ENCODE measurements around the gene HCAR2. TPM values are rescaled to one million over a fixed set of nuclear protein-coding genes. Genes with fewer than 3 reads are reported as not detected.
"Not testable (repeated sequence)": the region's sequence is repeated elsewhere in the genome, so short reads cannot be mapped to it uniquely, and the experiment has no call there.

Gene HCAR2
- total RNA-seq, 2 experiments from 2014 or later, result not detected

DNA sequence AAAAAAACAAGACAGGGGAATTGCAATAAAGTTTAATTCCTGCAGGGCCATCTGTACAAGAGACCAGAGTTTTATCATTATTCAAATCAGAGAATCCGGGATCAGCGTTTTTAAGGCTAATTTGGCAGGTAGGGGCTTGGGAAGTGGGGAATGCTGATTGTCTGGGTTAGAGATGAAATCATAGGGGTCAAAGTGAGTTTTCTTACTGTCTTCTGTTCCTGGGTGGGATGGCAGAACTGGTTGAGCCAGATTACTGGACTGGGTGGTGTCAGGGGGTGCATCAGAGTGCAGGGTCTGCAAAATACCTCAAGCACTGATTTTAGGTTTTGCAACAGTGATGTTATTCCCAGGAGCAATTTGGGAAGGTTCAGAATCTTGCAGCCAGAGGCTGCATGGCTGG is 7.2 kb upstream of the HCAR2 start:
- POLR2A ChIA-PET; CTCF ChIA-PET; H3K4me1 Mint-ChIP-seq (ENCODE audit: low read depth); H3K27ac Mint-ChIP-seq; H3K27me3 Mint-ChIP-seq; intact Hi-C loops (cut with micrococcal nuclease); H3K36me3 Mint-ChIP-seq; H3K4me3 Mint-ChIP-seq; H3K9me3 Mint-ChIP-seq; DNase-seq: not testable (repeated sequence)

DNA sequence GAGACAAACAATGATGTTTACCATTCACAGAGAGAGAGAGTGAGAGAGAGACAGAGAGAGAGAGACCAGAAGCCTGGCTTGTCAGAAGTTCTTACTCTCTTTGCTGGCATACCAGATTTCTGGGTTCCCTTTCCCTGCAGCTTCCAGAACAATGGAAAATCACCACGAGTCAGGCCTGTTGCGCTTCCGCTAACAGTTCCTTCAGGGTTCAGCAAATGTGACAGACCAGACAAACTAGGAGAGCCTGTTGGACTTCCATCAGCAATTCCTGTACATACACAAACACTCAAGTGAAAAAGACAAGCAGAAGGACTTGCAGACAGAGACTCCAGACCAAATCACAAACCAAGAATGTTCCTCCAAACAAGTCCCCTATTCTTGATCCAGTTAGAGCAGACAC is 6.1 kb upstream of the HCAR2 start:
- H3K4me3 Mint-ChIP-seq; H3K36me3 Mint-ChIP-seq; H3K9me3 Mint-ChIP-seq; H3K27me3 Mint-ChIP-seq; DNase-seq; H3K4me1 Mint-ChIP-seq (ENCODE audit: low read depth); POLR2A ChIA-PET; intact Hi-C loops (cut with micrococcal nuclease); H3K27ac Mint-ChIP-seq; CTCF ChIA-PET: not testable (repeated sequence)

DNA sequence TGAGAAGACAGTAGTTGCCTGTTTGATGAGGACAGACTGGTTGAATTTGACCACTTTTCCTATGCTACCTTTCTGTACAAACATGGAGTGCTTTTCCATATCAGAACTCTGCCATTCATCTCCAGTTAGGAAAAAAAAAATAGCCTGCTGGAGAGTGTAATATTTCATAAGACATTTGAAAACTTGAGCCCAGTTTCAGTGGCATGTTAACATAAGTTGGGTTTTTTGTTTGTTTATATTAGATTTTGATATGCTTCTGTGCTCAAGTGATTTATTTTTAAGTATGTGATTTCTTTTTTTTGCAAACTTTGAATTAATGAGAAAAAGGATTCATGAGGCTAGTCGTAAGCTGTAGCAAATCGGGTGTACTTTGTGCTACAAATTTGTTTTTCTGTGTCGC is 684 bp upstream of the HCAR2 start:
- H3K36me3 Mint-ChIP-seq; H3K4me3 Mint-ChIP-seq; H3K4me1 Mint-ChIP-seq (ENCODE audit: low read depth); H3K9me3 Mint-ChIP-seq; POLR2A ChIA-PET; intact Hi-C loops (cut with micrococcal nuclease); H3K27ac Mint-ChIP-seq; DNase-seq; CTCF ChIA-PET; H3K27me3 Mint-ChIP-seq: not testable (repeated sequence)

DNA sequence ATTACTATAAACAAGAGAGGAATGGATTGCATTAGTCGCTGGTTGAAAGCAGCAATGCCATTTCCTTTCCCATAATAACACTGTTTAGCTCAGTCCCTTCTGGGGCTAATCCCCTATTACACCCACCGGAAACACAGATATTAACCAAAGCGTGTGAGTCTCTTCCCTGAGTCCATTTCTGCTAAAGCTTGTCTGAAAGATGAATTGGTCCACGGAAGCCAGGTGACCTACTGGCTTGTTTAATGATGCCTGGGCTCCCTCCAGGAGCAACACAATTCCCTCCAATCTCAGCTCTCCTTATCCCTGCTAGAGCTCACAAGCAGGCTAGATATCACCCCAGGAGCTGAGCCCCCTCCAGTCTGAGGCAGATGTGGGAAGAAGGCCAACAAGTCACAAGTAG is 1.7 kb downstream of the HCAR2 start:
- intact Hi-C loops (cut with micrococcal nuclease); H3K36me3 Mint-ChIP-seq; POLR2A ChIA-PET: not testable (repeated sequence)

DNA sequence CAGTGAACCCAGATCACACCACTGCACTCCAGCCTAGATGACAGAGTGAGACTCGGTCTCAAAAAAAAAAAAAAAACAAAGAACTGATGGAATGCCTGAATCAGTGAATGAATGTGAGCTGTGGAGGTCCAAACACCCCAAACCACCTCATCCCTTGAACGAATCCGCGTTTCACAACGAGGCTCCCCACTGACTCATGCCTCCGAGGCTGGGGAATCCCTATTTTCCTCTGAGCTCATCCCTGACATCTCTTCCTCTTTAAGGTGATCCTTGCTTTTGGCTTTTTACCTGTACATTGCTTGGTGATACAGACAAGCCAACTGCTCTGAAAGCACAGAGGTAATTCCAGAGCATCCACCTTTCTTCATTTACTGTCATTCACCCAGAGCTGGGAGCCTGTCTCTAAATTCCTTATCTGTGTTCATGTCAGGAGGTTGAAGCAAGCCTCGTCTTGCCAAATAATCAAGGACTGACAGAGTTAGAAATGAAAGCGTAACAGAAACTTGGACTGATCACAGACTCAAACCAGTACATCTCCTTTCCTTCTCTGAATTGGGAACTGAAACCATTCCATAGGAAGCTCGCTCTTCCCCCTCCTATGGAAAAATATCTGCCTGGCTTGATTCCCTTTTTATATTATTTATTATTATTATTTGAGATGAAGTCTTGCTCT is 3.0 kb downstream of the HCAR2 start:
- H3K9me3 Mint-ChIP-seq; CTCF ChIA-PET; H3K4me1 Mint-ChIP-seq (ENCODE audit: low read depth); DNase-seq; H3K27me3 Mint-ChIP-seq; POLR2A ChIA-PET; intact Hi-C loops (cut with micrococcal nuclease); H3K4me3 Mint-ChIP-seq; H3K27ac Mint-ChIP-seq; H3K36me3 Mint-ChIP-seq: not testable (repeated sequence)

More for the DNA sequence above, 1.7 kb downstream of the HCAR2 start:
- H3K27ac Mint-ChIP-seq; H3K9me3 Mint-ChIP-seq; DNase-seq; H3K4me1 Mint-ChIP-seq (ENCODE audit: low read depth); H3K4me3 Mint-ChIP-seq; CTCF ChIA-PET; H3K27me3 Mint-ChIP-seq: not testable (repeated sequence)

DNA sequence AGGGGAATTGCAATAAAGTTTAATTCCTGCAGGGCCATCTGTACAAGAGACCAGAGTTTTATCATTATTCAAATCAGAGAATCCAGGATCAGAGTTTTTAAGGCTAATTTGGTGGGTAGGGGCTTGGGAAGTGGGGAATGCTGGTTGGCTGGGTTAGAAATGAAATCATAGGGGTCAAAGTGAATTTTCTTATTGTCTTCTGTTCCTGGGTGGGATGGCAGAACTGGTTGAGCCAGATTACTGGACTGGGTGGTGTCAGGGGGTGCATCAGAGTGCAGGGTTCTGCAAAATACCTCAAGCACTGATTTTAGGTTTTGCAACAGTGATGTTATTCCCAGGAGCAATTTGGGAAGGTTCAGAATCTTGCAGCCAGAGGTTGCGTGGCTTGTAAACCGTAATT is 6.2 kb downstream of the HCAR2 start:
- H3K27ac Mint-ChIP-seq; POLR2A ChIA-PET; H3K9me3 Mint-ChIP-seq; intact Hi-C loops (cut with micrococcal nuclease); CTCF ChIA-PET; DNase-seq; H3K27me3 Mint-ChIP-seq; H3K4me1 Mint-ChIP-seq (ENCODE audit: low read depth); H3K36me3 Mint-ChIP-seq; H3K4me3 Mint-ChIP-seq: not testable (repeated sequence)

DNA sequence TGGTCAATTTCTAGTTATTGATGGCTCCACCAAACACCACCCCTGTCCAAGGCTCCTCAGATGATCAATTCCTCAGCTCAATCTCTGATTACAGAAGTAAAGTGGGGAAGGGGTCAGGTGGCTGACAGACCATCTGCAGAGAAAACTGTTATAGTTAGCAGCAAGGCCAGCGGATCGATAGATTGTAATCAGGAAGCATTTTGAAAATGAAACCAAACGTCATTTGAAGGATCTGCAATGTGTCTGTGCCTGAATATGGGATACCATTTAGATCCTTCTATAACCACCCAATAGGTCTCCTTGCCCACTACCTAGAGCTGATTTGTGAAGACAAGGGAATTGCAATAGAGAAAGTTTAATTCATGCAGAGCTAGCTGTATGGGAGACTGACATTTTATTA is 11.6 kb downstream of the HCAR2 start:
- ChIA-PET POLR2A (interaction anchor here (0.6 kb wide), 1 partner anchor 635 kb away, joined by 3 read pairs; no protein-coding TSS in a partner anchor), CTCF (interaction anchor here (0.6 kb wide), 1 partner anchor 40 kb away, joined by 4 read pairs; no protein-coding TSS in a partner anchor)
- Mint-ChIP-seq H3K36me3 (no peaks in the 10 kb centered on the region), H3K4me1 (ENCODE audit: low read depth) (no peaks in the 10 kb centered on the region), H3K4me3 (no peak overlapping the region), H3K27ac (no peak overlapping the region), H3K9me3 (no peaks in the 10 kb centered on the region), H3K27me3 (no peaks in the 10 kb centered on the region)
- intact Hi-C loops (cut with micrococcal nuclease), result no loop called here
- DNase-seq, result no peak

DNA sequence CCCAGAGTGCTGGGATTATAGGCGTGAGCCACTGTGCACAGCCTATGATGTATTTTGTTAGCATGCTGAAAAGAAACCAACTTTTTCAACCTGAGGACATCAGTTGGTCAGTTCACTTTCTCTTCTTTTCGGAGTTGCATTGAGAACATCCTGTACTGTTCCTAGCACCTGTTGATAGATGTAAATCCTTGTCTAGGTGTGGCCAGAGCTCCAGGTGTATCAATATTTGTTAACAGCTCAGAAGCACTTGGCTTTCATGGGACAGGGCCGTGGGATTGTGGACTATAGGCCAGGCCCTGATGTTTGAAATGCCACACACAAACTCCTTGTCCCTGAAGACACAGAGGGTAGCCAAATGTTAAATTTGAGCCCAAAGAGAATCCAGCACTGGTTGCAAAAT is 14.9 kb downstream of the HCAR2 start:
- Mint-ChIP-seq H3K9me3 (no peaks in the 10 kb centered on the region), H3K27ac (no peak overlapping the region), H3K4me3 (no peak overlapping the region), H3K27me3 (no peaks in the 10 kb centered on the region), H3K36me3 (no peaks in the 10 kb centered on the region), H3K4me1 (ENCODE audit: low read depth) (no peaks in the 10 kb centered on the region)
- ChIA-PET POLR2A (interaction anchor here (0.6 kb wide), 1 partner anchor 10 kb away, joined by 3 read pairs; no protein-coding TSS in a partner anchor), CTCF (interaction anchor here (1.4 kb wide), 1 partner anchor 106 kb away, joined by 3 read pairs; no protein-coding TSS in a partner anchor)
- intact Hi-C loops (cut with micrococcal nuclease), result no loop called here
- DNase-seq, result no peak

DNA sequence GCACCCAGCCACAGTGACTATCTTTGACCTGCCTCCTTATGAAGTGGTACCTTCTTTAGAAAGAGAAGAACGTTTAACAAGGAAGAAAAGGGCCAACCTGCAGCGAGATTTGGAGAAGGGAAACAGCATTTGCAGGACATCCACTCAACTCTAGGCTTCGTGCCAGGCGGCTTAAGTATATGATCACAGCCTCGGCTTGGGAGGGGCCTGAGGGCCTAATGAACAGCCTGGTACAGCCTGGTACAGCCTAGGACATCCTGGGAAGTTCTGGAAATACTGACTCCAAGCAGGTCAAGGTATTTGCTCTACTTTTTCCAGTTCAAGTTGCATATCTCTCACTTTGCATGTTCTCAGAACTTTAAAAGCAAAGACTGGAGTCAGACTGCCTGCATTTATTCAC is 16.1 kb downstream of the HCAR2 start:
- H3K4me1 Mint-ChIP-seq (ENCODE audit: low read depth), result no peaks in the 10 kb centered on the region
- H3K9me3 Mint-ChIP-seq, result no peaks in the 10 kb centered on the region
- CTCF ChIA-PET, result interaction anchor here (1.4 kb wide), 1 partner anchor 107 kb away, joined by 3 read pairs; no protein-coding TSS in a partner anchor
- intact Hi-C loops (cut with micrococcal nuclease), result no loop called here
- POLR2A ChIA-PET, result no interaction called here
- no peaks in the 10 kb centered on the region for H3K36me3 Mint-ChIP-seq
- DNase-seq, result no peak
- no peak overlapping the region for H3K4me3 Mint-ChIP-seq
- no peaks in the 10 kb centered on the region for H3K27me3 Mint-ChIP-seq
- no peak overlapping the region for H3K27ac Mint-ChIP-seq

DNA sequence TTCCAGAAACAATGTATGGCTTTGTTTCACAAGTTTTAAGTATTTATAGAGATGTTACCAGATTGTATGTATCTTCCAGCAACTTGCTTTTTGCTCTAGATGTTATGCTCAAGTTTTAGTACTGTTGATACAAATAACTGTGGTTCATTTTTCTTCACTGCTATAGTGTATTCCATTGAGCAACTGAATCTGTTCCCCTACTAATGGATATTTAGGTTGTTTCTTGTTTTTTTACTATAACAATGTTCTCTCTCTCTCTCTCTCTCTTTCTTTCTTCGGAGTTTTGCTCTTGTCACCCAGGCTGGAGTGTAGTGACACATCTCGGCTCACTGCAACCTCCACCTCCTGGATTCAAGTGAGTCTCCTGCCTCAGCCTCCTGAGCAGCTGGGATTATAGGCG is 16.6 kb downstream of the HCAR2 start:
- Mint-ChIP-seq H3K4me3 (no peak overlapping the region), H3K9me3 (no peaks in the 10 kb centered on the region), H3K36me3 (no peaks in the 10 kb centered on the region), H3K4me1 (ENCODE audit: low read depth) (no peaks in the 10 kb centered on the region), H3K27me3 (no peaks in the 10 kb centered on the region), H3K27ac (no peak overlapping the region)
- no peak for DNase-seq
- CTCF ChIA-PET, result no interaction called here
- intact Hi-C loops (cut with micrococcal nuclease), result no loop called here
- POLR2A ChIA-PET, result no interaction called here

DNA sequence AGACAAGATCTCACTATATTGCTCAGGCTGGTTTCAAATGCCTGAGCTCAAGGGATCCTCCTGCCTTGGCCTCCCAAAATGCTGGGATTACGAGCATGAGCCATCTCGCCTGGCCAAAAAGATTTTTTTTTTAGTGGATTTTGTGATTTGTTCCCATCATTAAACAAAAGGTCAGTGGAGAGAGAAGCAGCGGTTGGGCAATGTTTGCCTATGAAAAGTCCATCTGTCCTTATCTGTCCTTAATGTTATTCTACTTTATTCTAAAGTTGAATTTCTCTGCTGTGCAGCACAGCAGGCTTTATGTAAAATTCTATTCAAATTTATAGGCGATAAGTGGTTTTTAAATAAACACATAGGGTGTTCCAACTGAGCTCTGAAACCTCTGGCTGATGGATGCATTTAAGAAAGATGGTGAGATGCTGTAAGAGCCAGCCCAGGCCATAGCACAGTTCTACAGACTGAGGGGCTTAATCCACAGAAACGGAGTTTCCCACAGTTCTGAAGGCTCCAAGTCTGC is 18.8 kb downstream of the HCAR2 start:
- Mint-ChIP-seq H3K27me3 (no peaks in the 10 kb centered on the region), H3K9me3 (no peaks in the 10 kb centered on the region), H3K27ac (no peak overlapping the region), H3K4me1 (ENCODE audit: low read depth) (no peaks in the 10 kb centered on the region), H3K36me3 (no peaks in the 10 kb centered on the region), H3K4me3 (no peak overlapping the region)
- intact Hi-C loops (cut with micrococcal nuclease), result no loop called here
- no peak for DNase-seq
- ChIA-PET POLR2A (interaction anchor here (0.6 kb wide), 1 partner anchor 309 kb away, joined by 3 read pairs; no protein-coding TSS in a partner anchor), CTCF (no interaction called here)

DNA sequence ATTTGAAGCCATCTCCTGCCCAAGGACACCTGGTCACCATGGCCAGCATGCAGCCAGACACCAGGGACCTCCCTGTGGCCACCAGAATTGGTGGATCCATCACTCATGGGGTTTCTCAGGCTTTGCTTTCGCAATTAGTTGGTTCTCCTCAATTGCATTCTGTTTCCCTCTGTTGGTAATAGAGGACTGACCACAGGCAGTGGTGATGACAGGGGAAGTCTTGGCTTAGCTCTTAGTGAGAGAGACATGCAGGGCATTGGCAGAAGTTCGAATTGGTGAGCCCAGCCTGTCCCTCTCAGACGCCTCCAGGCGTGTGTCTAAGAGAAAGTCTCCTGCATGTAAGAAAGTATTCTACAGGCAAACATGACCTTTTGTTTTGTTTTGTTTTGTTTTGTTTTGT is 21.3 kb downstream of the HCAR2 start:
- H3K4me3 Mint-ChIP-seq, result no peak overlapping the region
- DNase-seq, result no peak
- ChIA-PET CTCF (no interaction called here), POLR2A (no interaction called here)
- no peaks in the 10 kb centered on the region for H3K9me3 Mint-ChIP-seq
- intact Hi-C loops (cut with micrococcal nuclease), result no loop called here
- H3K27me3 Mint-ChIP-seq, result peaks cover 3% of the 10 kb centered on the region
- no peaks in the 10 kb centered on the region for H3K36me3 Mint-ChIP-seq
- H3K27ac Mint-ChIP-seq, result no peak overlapping the region
- H3K4me1 Mint-ChIP-seq (ENCODE audit: low read depth), result no peaks in the 10 kb centered on the region

DNA sequence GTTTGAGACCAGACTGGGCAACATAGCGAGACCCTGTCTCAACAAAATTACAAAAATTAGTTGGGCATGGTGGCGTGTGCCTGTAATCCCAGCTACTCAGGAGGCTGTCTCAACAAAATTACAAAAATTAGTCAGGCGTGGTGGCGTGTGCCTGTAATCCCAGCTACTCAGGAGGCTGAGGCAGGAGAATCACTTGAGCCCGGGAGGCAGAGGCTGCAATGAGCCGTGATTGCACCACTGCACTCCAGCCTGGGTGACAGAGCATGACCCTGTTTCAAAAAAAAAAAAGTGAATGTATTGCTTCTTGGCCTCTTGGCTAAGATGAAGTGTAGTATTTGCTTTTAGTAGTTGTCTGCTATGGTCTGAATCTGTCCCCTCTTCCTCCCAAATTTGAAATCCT is 22.2 kb downstream of the HCAR2 start:
- H3K9me3 Mint-ChIP-seq; H3K4me3 Mint-ChIP-seq; H3K27me3 Mint-ChIP-seq; H3K27ac Mint-ChIP-seq; DNase-seq; H3K36me3 Mint-ChIP-seq; intact Hi-C loops (cut with micrococcal nuclease); POLR2A ChIA-PET; H3K4me1 Mint-ChIP-seq (ENCODE audit: low read depth); CTCF ChIA-PET: not testable (repeated sequence)
